Measurements from ENCODE around the gene HDAC9. TPM values are rescaled to one million over a fixed set of nuclear protein-coding genes. Genes with fewer than 3 reads are reported as not detected.

HDAC9 gene
- total RNA-seq, 1 experiment from 2014 or later = 14.7 TPM

GRCh38 chr7:19009241-19009935, 513.8 kb downstream of the HDAC9 start:
- no peak for TF ChIP-seq EZH2 (IDR thresholded peaks at IDR 0.05; ENCODE audit: low read depth)
- TF ChIP-seq CTCF (conservative IDR thresholded peaks at IDR 0.05) = no peak
- Histone ChIP-seq H3K36me3 (ENCODE audit: low read depth) (no peaks in the 10 kb centered on the region), H3K4me3 (no peak overlapping the region), H3K9me2 (ENCODE audit: insufficient read depth) (no peaks in the 10 kb centered on the region), H3K4me1 (replicated peaks; ENCODE audit: insufficient read depth) (no peaks in the 10 kb centered on the region), H3F3A (ENCODE audit: insufficient read depth, low read depth) (no peaks in the 10 kb centered on the region), H3K79me2 (ENCODE audit: low read depth) (no peaks in the 10 kb centered on the region), H2AFZ (no peak overlapping the region), H3K27me3 (ENCODE audit: insufficient read depth, low read depth) (no peaks in the 10 kb centered on the region), H3K4me2 (no peak overlapping the region), H3K9me3 (ENCODE audit: insufficient read depth, low read depth) (peaks cover 8% of the 10 kb centered on the region), H4K20me1 (ENCODE audit: insufficient read depth) (no peaks in the 10 kb centered on the region), H3K27ac (no peak overlapping the region)
- intact Hi-C loops (cut with micrococcal nuclease; ENCODE audit: unreplicated experiment) = no loop called here
- DNase-seq = no peak
- no TSS peak for BruUV-seq (replicated peaks)
- ChIA-PET POLR2A (ENCODE audit: unreplicated experiment) (no interaction called here), CTCF (interaction anchor here (0.6 kb wide), 1 partner anchor 942 kb away, joined by 4 read pairs; no protein-coding TSS in a partner anchor)

GRCh38 chr7:19009936-19010280, 514.4 kb downstream of the HDAC9 start:
- H3K4me2 ChIP-seq = no peak overlapping the region
- ChIA-PET POLR2A (ENCODE audit: unreplicated experiment) (no interaction called here), CTCF (no interaction called here)

GRCh38 chr7:19011212-19011611, 515.7 kb downstream of the HDAC9 start:
- no peak overlapping the region for H2AFZ ChIP-seq
- H4K20me1 ChIP-seq (ENCODE audit: insufficient read depth) = no peaks in the 10 kb centered on the region
- H3K4me2 ChIP-seq = no peak overlapping the region
- H3K9me3 ChIP-seq (ENCODE audit: insufficient read depth, low read depth) = peaks cover 14% of the 10 kb centered on the region
- H3K4me1 ChIP-seq (replicated peaks; ENCODE audit: insufficient read depth) = no peaks in the 10 kb centered on the region
- DNase-seq = no peak
- no peaks in the 10 kb centered on the region for H3K27me3 ChIP-seq (ENCODE audit: insufficient read depth, low read depth)
- no peak overlapping the region for H3K4me3 ChIP-seq
- intact Hi-C loops (cut with micrococcal nuclease; ENCODE audit: unreplicated experiment) = no loop called here
- CTCF ChIA-PET = no interaction called here
- no peaks in the 10 kb centered on the region for H3K36me3 ChIP-seq (ENCODE audit: low read depth)
- TF ChIP-seq EZH2 (IDR thresholded peaks at IDR 0.05; ENCODE audit: low read depth) (no peak), CTCF (conservative IDR thresholded peaks at IDR 0.05) (no peak)
- BruUV-seq (replicated peaks) = no TSS peak
- POLR2A ChIA-PET (ENCODE audit: unreplicated experiment) = no interaction called here
- H3K79me2 ChIP-seq (ENCODE audit: low read depth) = no peaks in the 10 kb centered on the region
- no peaks in the 10 kb centered on the region for H3F3A ChIP-seq (ENCODE audit: insufficient read depth, low read depth)
- no peaks in the 10 kb centered on the region for H3K9me2 ChIP-seq (ENCODE audit: insufficient read depth)
- no peak overlapping the region for H3K27ac ChIP-seq

More at GRCh38 chr7:19009936-19010280, 514.4 kb downstream of the HDAC9 start:
- Histone ChIP-seq H3K4me3 (no peak overlapping the region), H2AFZ (no peak overlapping the region), H3K36me3 (ENCODE audit: low read depth) (no peaks in the 10 kb centered on the region), H3F3A (ENCODE audit: insufficient read depth, low read depth) (no peaks in the 10 kb centered on the region), H3K9me3 (ENCODE audit: insufficient read depth, low read depth) (peaks cover 8% of the 10 kb centered on the region), H3K9me2 (ENCODE audit: insufficient read depth) (no peaks in the 10 kb centered on the region), H3K27ac (no peak overlapping the region), H3K27me3 (ENCODE audit: insufficient read depth, low read depth) (no peaks in the 10 kb centered on the region), H3K4me1 (replicated peaks; ENCODE audit: insufficient read depth) (no peaks in the 10 kb centered on the region), H3K79me2 (ENCODE audit: low read depth) (no peaks in the 10 kb centered on the region), H4K20me1 (ENCODE audit: insufficient read depth) (no peaks in the 10 kb centered on the region)
- BruUV-seq (replicated peaks) = no TSS peak
- peak in 1 of 2 experiments; percentile 32 for DNase-seq
- intact Hi-C loops (cut with micrococcal nuclease; ENCODE audit: unreplicated experiment) = no loop called here
- no peak for TF ChIP-seq EZH2 (IDR thresholded peaks at IDR 0.05; ENCODE audit: low read depth)
- no peak for TF ChIP-seq CTCF (conservative IDR thresholded peaks at IDR 0.05)

Data from PC-9 (cell line).